Vagina (tissue), 2 donors: ENCODE data around the gene SEC22C.

Source experiments
- POLR2A ChIP-seq, 2 donors: fragments of 450-650 bp; IDR thresholded peaks; one replicate each; pipeline ENCODE4 v1.6.1; 2017; ENCODE audit warnings: antibody characterized with exemption in 2 of 2, mild to moderate bottlenecking in 2 of 2, moderate library complexity in 2 of 2
- TF ChIP-seq, protein P1 (sequence below), 3 experiments: fragments of 450-650 bp in 2 of 3; fragments of 200-600 bp in 1 of 3; sonication (generic) in 1 of 3; IDR thresholded peaks; one replicate each; pipeline ENCODE4 v1.5.1; 2017 to 2019; ENCODE audit warnings: antibody characterized with exemption in 3 of 3, mild to moderate bottlenecking in 2 of 3, moderate library complexity in 2 of 3

DNA sequence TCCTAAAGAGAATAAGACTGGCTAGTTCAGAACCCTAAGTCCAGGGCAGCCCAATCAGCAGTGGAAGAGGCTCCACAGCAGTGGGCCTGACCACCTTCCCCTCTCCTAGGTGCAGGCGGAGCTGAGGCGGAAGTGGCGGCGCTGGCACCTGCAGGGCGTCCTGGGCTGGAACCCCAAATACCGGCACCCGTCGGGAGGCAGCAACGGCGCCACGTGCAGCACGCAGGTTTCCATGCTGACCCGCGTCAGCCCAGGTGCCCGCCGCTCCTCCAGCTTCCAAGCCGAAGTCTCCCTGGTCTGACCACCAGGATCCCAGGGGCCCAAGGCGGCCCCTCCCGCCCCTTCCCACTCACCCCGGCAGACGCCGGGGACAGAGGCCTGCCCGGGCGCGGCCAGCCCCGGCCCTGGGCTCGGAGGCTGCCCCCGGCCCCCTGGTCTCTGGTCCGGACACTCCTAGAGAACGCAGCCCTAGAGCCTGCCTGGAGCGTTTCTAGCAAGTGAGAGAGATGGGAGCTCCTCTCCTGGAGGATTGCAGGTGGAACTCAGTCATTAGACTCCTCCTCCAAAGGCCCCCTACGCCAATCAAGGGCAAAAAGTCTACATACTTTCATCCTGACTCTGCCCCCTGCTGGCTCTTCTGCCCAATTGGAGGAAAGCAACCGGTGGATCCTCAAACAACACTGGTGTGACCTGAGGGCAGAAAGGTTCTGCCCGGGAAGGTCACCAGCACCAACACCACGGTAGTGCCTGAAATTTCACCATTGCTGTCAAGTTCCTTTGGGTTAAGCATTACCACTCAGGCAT is 45.6 kb downstream of the SEC22C start:
- no peak for TF ChIP-seq POLR2A (IDR thresholded peaks at IDR 0.05)
- TF ChIP-seq, protein P1, sequence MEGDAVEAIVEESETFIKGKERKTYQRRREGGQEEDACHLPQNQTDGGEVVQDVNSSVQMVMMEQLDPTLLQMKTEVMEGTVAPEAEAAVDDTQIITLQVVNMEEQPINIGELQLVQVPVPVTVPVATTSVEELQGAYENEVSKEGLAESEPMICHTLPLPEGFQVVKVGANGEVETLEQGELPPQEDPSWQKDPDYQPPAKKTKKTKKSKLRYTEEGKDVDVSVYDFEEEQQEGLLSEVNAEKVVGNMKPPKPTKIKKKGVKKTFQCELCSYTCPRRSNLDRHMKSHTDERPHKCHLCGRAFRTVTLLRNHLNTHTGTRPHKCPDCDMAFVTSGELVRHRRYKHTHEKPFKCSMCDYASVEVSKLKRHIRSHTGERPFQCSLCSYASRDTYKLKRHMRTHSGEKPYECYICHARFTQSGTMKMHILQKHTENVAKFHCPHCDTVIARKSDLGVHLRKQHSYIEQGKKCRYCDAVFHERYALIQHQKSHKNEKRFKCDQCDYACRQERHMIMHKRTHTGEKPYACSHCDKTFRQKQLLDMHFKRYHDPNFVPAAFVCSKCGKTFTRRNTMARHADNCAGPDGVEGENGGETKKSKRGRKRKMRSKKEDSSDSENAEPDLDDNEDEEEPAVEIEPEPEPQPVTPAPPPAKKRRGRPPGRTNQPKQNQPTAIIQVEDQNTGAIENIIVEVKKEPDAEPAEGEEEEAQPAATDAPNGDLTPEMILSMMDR (IDR thresholded peaks at IDR 0.05) = no peak
